Measurements from ENCODE around the gene LSM14B.
"Not testable (repeated sequence)": the region's sequence is repeated elsewhere in the genome, so short reads cannot be mapped to it uniquely, and the experiment has no call there.

LSM14B gene

GRCh38 chr20:62141397-62142251 lies 19.3 kb downstream of the LSM14B start:
- no peak for DNase-seq (ENCODE audit: insufficient read length, low spot score)
- no peak for TF ChIP-seq POLR2A (IDR thresholded peaks at IDR 0.05; ENCODE audit: low read depth, low read length)
- no peak for FAIRE-seq

GRCh38 chr20:62142252-62143080 lies 20.2 kb downstream of the LSM14B start:
- TF ChIP-seq POLR2A (IDR thresholded peaks at IDR 0.05; ENCODE audit: low read depth, low read length): no peak
- DNase-seq (ENCODE audit: insufficient read length, low spot score) (no peak), FAIRE-seq (no peak)

GRCh38 chr20:62143081-62143956 lies 21.0 kb downstream of the LSM14B start, which contains the start of the genes PSMA7 and SS18L1:
TSS of gene PSMA7 (minus strand) at chr20:62143394. CDS start at chr20:62143303, 91 bp downstream.
TSS of gene SS18L1 (plus strand) at chr20:62143769. CDS start at chr20:62143821, 52 bp downstream.
- DNase-seq (ENCODE audit: insufficient read length, low spot score) (peak; percentile 86), FAIRE-seq (no peak)
- TF ChIP-seq POLR2A (IDR thresholded peaks at IDR 0.05; ENCODE audit: low read depth, low read length): peak; percentile 97

- FAIRE-seq: no peak
- TF ChIP-seq POLR2A (IDR thresholded peaks at IDR 0.05; ENCODE audit: low read depth, low read length): peak; percentile 51; the same call in 1 of the 2 replicates
- DNase-seq (ENCODE audit: insufficient read length, low spot score): no peak
Measured at GRCh38 chr20:62143957-62144825, 21.9 kb downstream of the LSM14B start.

DNA sequence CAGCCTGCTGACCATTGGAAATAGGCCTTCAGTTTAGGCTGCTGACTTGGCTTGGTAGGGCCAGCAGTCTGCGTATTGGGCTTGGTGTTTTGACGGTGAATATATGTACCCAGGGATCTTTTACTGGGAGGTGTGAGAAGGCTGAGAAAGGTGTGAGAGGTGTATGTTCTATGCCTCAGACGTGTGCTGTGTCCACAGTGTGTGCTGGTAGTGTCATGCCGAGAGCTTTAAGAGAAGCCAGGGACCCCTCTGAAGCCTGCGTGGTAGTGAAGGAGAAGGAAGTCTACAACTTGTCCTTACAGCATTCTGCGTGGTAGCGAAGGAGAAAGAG lies 23.4 kb downstream of the LSM14B start:
- FAIRE-seq: no peak
- DNase-seq (ENCODE audit: insufficient read length, low spot score): no peak
- TF ChIP-seq POLR2A (IDR thresholded peaks at IDR 0.05; ENCODE audit: low read depth, low read length): no peak

DNA sequence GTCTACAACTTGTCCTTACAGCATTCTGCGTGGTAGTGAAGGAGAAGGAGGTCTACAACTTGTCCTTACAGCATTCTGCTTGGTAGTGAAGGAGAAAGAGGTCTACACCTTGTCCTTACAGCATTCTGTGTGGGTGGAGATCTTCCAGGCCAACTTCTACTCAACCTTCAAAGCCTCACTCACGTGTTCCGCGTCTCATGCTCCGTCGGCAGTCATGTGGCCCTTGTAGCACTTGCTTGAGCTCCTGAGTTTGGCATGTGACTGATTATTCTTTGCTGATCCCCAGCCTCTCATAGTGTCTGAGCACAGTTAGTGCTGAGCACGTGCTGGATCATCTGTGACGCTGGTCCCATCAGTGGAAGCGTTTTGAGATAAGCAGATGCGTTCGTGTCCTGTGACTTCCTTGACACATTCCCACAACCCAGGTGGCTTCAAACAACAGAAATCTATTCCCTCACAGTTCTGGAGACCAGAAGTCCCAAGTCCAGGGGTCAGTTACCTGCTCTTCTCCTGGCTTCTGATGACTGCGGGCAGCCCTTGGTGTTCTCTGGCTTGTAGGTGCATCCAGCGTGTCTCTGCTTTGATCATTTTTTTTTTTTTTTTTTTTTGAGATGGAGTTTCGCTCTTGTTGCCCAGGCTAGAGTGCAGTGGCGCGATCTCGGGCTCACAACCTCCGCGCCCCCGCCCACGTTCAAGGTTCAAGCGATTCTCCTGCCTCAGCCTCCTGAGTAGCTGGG lies 23.9 kb downstream of the LSM14B start:
- FAIRE-seq (no peak), DNase-seq (ENCODE audit: insufficient read length, low spot score) (no peak)
- TF ChIP-seq POLR2A (IDR thresholded peaks at IDR 0.05; ENCODE audit: low read depth, low read length): no peak

GRCh38 chr20:62147125-62147524 lies 24.9 kb downstream of the LSM14B start:
- DNase-seq (ENCODE audit: insufficient read length, low spot score) (no peak), FAIRE-seq (no peak)
- no peak for TF ChIP-seq POLR2A (IDR thresholded peaks at IDR 0.05; ENCODE audit: low read depth, low read length)

DNA sequence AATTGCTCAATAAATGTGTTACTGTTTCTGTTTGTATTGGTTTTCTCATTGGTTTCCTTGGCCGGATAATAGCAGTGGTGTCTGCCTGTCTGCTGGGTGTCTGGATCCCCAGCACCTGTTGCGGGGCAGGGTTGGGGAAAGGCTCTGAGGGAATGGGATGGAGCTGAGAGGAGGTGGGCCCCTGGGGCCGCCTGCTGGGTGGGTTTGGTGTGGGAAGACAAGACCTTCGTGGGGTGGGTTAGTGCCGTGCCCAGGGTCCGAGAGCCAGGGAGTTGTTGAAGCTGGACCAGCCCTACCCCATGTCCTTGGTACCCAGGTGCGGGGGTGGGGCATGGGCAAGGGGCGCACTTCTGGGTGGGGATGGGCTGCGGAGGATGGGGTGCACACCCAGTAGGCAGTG lies 25.3 kb downstream of the LSM14B start:
- DNase-seq (ENCODE audit: insufficient read length, low spot score): no peak
- TF ChIP-seq POLR2A (IDR thresholded peaks at IDR 0.05; ENCODE audit: low read depth, low read length): no peak
- no peak for FAIRE-seq

DNA sequence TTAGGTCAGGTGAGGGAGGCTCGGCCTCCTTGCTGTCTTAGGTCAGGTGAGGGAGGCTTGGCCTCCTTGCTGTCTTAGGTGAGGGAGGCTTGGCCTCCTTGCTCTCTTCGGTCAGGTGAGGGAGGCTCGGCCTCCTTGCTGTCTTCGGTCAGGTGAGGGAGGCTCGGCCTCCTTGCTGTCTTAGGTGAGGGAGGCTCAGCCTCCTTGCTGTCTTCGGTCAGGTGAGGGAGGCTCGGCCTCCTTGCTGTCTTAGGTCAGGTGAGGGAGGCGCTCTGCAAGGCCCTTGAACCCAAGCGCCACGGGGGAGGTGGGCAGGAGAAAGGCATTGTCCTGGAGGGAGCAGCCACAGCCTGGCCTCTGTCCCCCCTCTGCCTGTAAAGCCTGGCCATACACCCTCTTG lies 26.1 kb downstream of the LSM14B start:
- not testable (repeated sequence) for DNase-seq (ENCODE audit: insufficient read length, low spot score); FAIRE-seq

DNA sequence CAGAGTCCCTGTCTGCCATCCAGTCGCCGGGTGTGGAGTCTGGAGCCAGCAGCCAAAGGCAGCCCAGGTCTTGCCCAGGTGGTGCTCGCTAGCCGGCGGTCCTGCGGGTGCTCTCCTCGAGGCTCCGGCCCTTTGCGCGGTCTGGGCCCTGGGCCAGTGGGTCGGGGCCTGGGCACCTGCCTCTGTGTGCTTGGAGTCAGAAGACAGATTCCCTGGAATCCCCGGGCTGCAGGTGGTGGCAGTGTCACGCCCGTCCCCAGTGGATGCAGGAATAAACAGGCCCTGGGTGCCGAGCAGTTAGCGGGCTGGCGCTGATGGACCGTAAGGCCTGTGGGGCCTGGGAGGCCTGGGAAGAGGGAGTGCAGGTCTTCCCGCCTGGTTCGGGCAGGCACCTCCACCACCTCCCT lies 26.6 kb downstream of the LSM14B start:
- TF ChIP-seq POLR2A (IDR thresholded peaks at IDR 0.05; ENCODE audit: low read depth, low read length): no peak
- FAIRE-seq: no peak
- DNase-seq (ENCODE audit: insufficient read length, low spot score): no peak

- DNase-seq (ENCODE audit: insufficient read length, low spot score) (no peak), FAIRE-seq (no peak)
- TF ChIP-seq POLR2A (IDR thresholded peaks at IDR 0.05; ENCODE audit: low read depth, low read length): no peak
Measured at GRCh38 chr20:62149532-62150309, 27.4 kb downstream of the LSM14B start.

DNA sequence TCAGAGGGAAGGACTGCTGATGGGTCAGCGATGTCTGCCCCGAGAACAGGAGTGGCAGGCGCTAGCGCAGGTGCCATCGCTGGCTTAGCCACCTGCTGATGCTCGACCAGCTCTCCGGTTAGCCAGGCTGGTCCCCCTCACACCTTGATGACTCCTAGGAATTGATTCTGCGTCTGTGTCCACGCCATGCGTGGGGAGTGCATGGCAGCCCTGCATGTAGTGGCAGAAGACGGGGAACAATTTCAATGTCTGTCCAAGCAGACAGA lies 28.0 kb downstream of the LSM14B start:
- no peak for TF ChIP-seq POLR2A (IDR thresholded peaks at IDR 0.05; ENCODE audit: low read depth, low read length)
- FAIRE-seq: no peak
- no peak for DNase-seq (ENCODE audit: insufficient read length, low spot score)

All from H54 (cell line).